OCI-LY3 (cell line): ENCODE results near the gene ZNF580.
A peak's percentile ranks its signal among the peaks of the same experiment; 100 is the strongest.

Experiments
- H2AFZ ChIP-seq: fragments of 200-600, 300-600 bp; shearing (Covaris generic); 2 replicates; pipeline ENCODE4 v1.6.0; 2014; ENCODE audit warnings: antibody characterized with exemption, low read depth, low read length
- H3K27ac ChIP-seq: fragments of 200-600, 300-600 bp; sonication (generic); 2 replicates; pipeline ENCODE4 v1.5.1; 2014; ENCODE audit warnings: mild to moderate bottlenecking, low read length, moderate library complexity, mixed read lengths
- H3K27me3 ChIP-seq: fragments of 200-600, 300-600 bp; sonication (generic); 2 replicates; pipeline ENCODE4 v1.6.1; 2014; ENCODE audit warnings: low read depth, low read length, mixed read lengths
- H3K36me3 ChIP-seq: fragments of 200-600, 300-600 bp; sonication (generic); replicated peaks from 2 replicates; pipeline ENCODE3; 2014; ENCODE audit warnings: low read depth, low read length, mixed read lengths
- H3K4me1 ChIP-seq: fragments of 300-600, 200-600 bp; sonication (generic); 2 replicates; pipeline ENCODE4 v1.6.1; 2014; ENCODE audit warnings: low read length, mixed read lengths
- H3K4me2 ChIP-seq: fragments of 200-600, 300-600 bp; sonication (generic); 2 replicates; pipeline ENCODE4 v1.6.1; 2014; ENCODE audit warnings: low read length, mixed read lengths
- H3K4me3 ChIP-seq: fragments of 300-600, 200-600 bp; sonication (generic); 2 replicates; pipeline ENCODE4 v1.5.1; 2014; ENCODE audit warnings: antibody characterized with exemption, mild to moderate bottlenecking, low read length, moderate library complexity
- H3K79me2 ChIP-seq: fragments of 300-600, 200-600 bp; shearing (Covaris generic); 2 replicates; pipeline ENCODE4 v1.6.1; 2014; ENCODE audit warnings: mild to moderate bottlenecking, low read length, mixed read lengths
- H3K9ac ChIP-seq: fragments of 300-600, 200-600 bp; shearing (Covaris generic); 2 replicates; pipeline ENCODE4 v1.6.0; 2014; ENCODE audit warnings: mild to moderate bottlenecking, low read length, moderate library complexity
- H3K9me3 ChIP-seq: fragments of 200-600, 300-600 bp; shearing (Covaris generic); 2 replicates; pipeline ENCODE4 v1.6.1; 2014; ENCODE audit warnings: low read length, mixed read lengths; ENCODE audit not compliant: insufficient read depth
- H4K20me1 ChIP-seq: fragments of 200-600, 300-600 bp; sonication (generic); 2 replicates; pipeline ENCODE4 v1.6.1; 2016; ENCODE audit warnings: low read length, mixed read lengths; ENCODE audit not compliant: insufficient read depth
- EZH2phosphoT487 ChIP-seq: fragments of 200-600 bp; shearing (Covaris generic); IDR thresholded peaks from 2 replicates; pipeline ENCODE4 v1.6.1; 2018; ENCODE audit warnings: antibody characterized with exemption, mixed run types, low read depth
- TF ChIP-seq, protein P1 (sequence below): fragments of 200-600, 300-600 bp; sonication (generic); IDR thresholded peaks from 2 replicates; pipeline ENCODE4 v1.5.1; 2014; ENCODE audit warnings: antibody characterized with exemption, low read length, low read depth

Gene ZNF580

DNA sequence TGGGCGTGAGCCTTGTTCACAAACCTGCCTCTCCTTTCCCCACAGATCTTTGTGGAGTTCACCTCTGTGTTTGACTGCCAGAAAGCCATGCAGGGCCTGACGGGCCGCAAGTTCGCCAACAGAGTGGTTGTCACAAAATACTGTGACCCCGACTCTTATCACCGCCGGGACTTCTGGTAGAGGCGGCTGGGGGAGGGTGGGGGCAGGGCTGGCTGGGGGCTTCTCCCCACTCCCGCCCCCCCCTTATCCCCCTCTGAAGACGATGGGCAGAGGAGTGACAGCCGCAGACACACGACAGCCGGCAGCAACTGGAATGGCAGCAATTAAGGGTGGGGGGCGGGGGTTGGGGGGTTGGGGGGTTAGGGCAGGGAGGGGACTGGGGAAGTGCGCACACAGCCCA is 33.1 kb downstream of the ZNF580 start:
- Histone ChIP-seq H3K4me1 (peaks cover 38% of the 10 kb centered on the region), H4K20me1 (peaks cover 46% of the 10 kb centered on the region), H3K27me3 (no peaks in the 10 kb centered on the region), H3K4me2 (peak overlapping the region; percentile 69), H3K36me3 (peaks cover 31% of the 10 kb centered on the region), H3K27ac (peak overlapping the region; percentile 16; the same call in 1 of the 2 replicates), H3K4me3 (peak overlapping the region; percentile 99; the same call in 1 of the 2 replicates), H2AFZ (no peak overlapping the region), H3K9me3 (no peaks in the 10 kb centered on the region), H3K9ac (no peak overlapping the region), H3K79me2 (peaks cover 91% of the 10 kb centered on the region)
- TF ChIP-seq EZH2phosphoT487 = no peak

DNA sequence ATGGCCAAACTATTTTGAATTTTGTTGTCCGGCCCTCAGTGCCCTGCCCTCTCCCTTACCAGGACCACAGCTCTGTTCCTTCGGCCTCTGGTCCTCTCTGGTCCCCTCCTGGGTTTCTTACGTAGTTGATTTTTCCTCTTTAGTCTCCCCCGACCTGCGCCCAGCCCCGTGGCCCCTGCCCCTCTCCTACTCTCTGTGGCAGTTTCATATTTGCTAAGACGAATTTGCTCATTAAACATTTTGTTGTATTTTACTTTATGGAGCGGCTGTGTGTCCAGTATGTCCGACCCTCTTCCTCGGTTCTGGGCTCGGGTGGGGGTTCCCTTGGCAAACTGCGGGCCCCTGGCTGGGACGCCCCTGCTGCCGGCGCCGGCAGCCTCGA is 33.6 kb downstream of the ZNF580 start:
- Histone ChIP-seq H3K27me3 (no peaks in the 10 kb centered on the region), H2AFZ (no peak overlapping the region), H3K79me2 (peaks cover 91% of the 10 kb centered on the region), H3K36me3 (peaks cover 31% of the 10 kb centered on the region), H3K4me3 (peak overlapping the region; percentile 99), H3K9me3 (no peaks in the 10 kb centered on the region), H3K4me1 (peaks cover 43% of the 10 kb centered on the region), H3K4me2 (peak overlapping the region; percentile 69), H3K9ac (peak overlapping the region; percentile 59), H4K20me1 (peaks cover 46% of the 10 kb centered on the region), H3K27ac (peak overlapping the region; percentile 55)
- TF ChIP-seq EZH2phosphoT487 = no peak
- TF ChIP-seq, protein P1, sequence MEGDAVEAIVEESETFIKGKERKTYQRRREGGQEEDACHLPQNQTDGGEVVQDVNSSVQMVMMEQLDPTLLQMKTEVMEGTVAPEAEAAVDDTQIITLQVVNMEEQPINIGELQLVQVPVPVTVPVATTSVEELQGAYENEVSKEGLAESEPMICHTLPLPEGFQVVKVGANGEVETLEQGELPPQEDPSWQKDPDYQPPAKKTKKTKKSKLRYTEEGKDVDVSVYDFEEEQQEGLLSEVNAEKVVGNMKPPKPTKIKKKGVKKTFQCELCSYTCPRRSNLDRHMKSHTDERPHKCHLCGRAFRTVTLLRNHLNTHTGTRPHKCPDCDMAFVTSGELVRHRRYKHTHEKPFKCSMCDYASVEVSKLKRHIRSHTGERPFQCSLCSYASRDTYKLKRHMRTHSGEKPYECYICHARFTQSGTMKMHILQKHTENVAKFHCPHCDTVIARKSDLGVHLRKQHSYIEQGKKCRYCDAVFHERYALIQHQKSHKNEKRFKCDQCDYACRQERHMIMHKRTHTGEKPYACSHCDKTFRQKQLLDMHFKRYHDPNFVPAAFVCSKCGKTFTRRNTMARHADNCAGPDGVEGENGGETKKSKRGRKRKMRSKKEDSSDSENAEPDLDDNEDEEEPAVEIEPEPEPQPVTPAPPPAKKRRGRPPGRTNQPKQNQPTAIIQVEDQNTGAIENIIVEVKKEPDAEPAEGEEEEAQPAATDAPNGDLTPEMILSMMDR = no peak

DNA sequence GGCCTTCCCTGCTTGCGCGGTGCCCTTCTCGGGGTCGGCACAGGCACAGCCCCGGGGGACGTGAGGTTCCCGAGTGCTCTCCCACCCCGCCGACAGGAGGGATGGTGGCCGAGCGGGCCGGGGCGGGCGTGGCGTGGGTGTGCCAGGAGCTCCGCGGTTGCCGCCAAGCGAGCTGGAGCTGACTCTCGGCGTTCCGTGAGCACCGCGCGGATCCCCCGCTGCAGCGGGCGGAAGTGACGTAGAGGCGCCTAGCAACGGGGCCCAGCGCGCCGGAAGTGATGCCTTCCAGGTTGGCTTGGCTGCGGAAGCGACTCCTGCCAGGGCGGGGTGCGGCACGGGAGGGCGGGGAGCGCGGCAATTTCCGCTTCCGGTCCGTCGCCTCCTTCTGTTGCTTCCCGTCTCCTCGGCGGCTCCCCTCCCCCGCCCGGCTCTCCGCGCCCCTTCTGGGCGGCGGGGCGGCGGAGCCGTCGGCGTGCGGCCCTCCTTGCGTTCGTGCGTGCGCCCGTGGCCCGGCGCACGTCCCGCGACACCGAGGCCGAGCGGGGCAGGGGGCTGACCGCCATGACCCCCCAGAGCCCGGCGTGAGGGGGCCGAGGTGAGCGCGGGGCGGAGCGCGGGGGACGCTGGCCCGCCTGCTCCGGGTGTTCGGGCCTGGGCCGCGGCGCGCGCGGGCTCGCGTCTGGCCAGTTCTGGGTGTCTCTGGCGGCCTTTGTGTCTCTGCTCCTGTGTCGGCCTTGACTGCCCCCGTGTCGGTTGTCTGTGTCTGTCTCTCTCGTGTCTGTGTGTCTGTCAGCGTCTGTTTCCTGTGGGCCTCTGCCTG is 34.2 kb downstream of the ZNF580 start, which contains the start of gene EPN1:
TSS of gene EPN1 (plus strand) at position 386 of the 820 bp plus-strand sequence. CDS start 3,402 bp downstream, outside the sequence.
- Histone ChIP-seq H2AFZ (no peak within 1 kb of the TSS), H3K9me3 (no peaks in the 10 kb centered on the region), H3K79me2 (peaks cover 91% of the 10 kb centered on the region), H3K4me2 (peak within 1 kb of the TSS; percentile 93), H3K4me1 (peaks cover 47% of the 10 kb centered on the region), H3K36me3 (peaks cover 31% of the 10 kb centered on the region), H3K9ac (peak within 1 kb of the TSS; percentile 93), H4K20me1 (peaks cover 46% of the 10 kb centered on the region), H3K4me3 (peak within 1 kb of the TSS; percentile 99), H3K27me3 (no peaks in the 10 kb centered on the region), H3K27ac (peak within 1 kb of the TSS; percentile 92)
- no peak for TF ChIP-seq EZH2phosphoT487
- TF ChIP-seq, protein P1 = no peak

- Histone ChIP-seq H3K4me3 (peak overlapping the region; percentile 99), H3K27ac (peak overlapping the region; percentile 92), H4K20me1 (peaks cover 46% of the 10 kb centered on the region), H3K79me2 (peaks cover 91% of the 10 kb centered on the region), H3K9ac (peak overlapping the region; percentile 93), H3K4me2 (peak overlapping the region; percentile 93), H3K4me1 (peaks cover 47% of the 10 kb centered on the region), H3K9me3 (no peaks in the 10 kb centered on the region), H2AFZ (no peak overlapping the region), H3K36me3 (peaks cover 37% of the 10 kb centered on the region), H3K27me3 (no peaks in the 10 kb centered on the region)
- TF ChIP-seq, protein P1 = no peak
- TF ChIP-seq EZH2phosphoT487 = no peak
These were observed 35.0 kb downstream of the ZNF580 start for GRCh38 chr19:55675661-55676354.
